Measurements from ENCODE around the gene PPAT.

PPAT gene

DNA sequence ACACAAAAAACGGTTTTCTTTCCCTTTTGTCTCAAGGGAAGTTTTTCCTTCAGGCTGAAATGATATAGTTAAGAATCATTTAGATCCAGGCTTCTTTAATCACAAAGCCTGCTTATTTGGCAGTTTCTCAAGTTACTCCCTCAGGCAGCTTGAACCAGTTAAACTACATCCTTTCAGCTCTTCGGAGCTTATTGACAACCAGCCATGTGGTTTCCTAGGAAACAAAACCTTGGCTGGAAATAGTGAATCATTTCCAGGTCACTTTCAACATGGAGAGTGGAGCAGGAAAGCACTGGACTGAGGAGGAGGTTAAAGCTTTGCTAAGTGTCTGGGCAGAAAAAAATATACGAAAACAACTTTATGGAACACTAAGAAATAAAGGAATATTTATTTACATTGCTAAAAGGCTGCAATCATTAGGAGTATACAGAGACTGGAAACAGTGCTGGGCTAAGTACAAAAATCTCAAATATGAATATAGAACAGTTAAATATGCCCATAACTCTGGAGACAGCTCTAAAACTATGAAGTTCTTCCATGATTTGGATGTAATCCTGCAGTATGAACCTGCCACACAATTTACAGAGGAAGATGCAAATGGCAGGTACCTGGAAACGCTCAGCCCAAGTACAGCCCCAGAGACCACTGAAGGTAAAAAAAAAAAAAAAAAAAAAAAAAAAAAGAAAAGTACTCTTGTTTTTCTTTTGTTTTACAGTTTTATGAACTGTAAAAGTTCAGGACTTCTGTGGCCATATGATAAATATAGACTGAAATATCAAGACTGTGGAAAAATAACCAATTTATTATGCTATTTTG lies 25.0 kb downstream of the PPAT start:
- Histone ChIP-seq H3K79me2 (ENCODE audit: insufficient read depth, low read length) (peaks cover 63% of the 10 kb centered on the region), H3K4me1 (ENCODE audit: insufficient read depth, low read length, poor library complexity, severe bottlenecking) (peaks cover 10% of the 10 kb centered on the region), H3K9me3 (ENCODE audit: insufficient read depth, low read depth, low read length) (no peaks in the 10 kb centered on the region), H2AFZ (ENCODE audit: low read length) (no peak overlapping the region), H3K4me3 (ENCODE audit: low read length, poor library complexity, severe bottlenecking) (no peak overlapping the region), H3K36me3 (ENCODE audit: insufficient read depth, low read length) (peaks cover 24% of the 10 kb centered on the region), H3K27me3 (ENCODE audit: insufficient read depth, low read length, poor library complexity, severe bottlenecking) (no peaks in the 10 kb centered on the region), H3K9ac (ENCODE audit: low read depth, low read length, poor library complexity, severe bottlenecking) (no peak overlapping the region), H4K20me1 (ENCODE audit: insufficient read depth, low read length, poor library complexity, severe bottlenecking) (peaks cover 24% of the 10 kb centered on the region), H3K4me2 (ENCODE audit: low read depth, low read length, poor library complexity, severe bottlenecking) (no peak overlapping the region), H3K9me2 (replicated peaks; ENCODE audit: low read depth, low read length) (no peaks in the 10 kb centered on the region), H3F3A (ENCODE audit: low read depth) (no peaks in the 10 kb centered on the region)
- TF ChIP-seq EZH2phosphoT487 (IDR thresholded peaks at IDR 0.05; ENCODE audit: borderline replicate concordance) (no peak), CTCF (conservative IDR thresholded peaks at IDR 0.05; ENCODE audit: low read length) (no peak)

DNA sequence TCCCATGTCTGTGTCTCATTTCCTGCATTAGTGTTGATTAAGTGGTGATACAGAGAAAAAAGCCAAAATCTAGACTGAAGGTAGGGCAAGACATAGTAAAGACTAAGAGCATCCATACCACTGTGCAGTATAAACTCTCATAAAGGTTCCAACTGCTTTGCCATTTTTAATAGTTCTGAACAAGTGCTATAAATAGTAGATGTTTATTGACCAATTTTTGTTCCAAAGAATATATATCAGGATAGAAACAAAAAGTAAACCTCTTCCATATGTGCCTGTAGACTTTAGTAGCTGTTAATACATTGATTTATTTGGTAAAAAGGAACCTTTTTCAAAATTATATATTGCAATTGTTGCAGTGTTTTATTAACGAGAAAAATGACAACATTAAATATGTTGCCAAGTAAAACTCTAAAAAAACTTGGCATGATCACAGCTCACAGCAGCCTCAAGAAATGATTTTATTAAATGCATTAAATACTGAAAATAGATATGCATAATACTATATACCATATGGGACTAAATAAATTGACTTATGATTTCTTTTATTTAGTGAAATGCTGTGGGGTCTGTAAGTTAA lies 25.8 kb downstream of the PPAT start:
- no peaks in the 10 kb centered on the region for H3F3A ChIP-seq (ENCODE audit: low read depth)
- H3K79me2 ChIP-seq (ENCODE audit: insufficient read depth, low read length): peaks cover 55% of the 10 kb centered on the region
- H3K4me1 ChIP-seq (ENCODE audit: insufficient read depth, low read length, poor library complexity, severe bottlenecking): peaks cover 10% of the 10 kb centered on the region
- H3K4me2 ChIP-seq (ENCODE audit: low read depth, low read length, poor library complexity, severe bottlenecking): no peak overlapping the region
- no peak overlapping the region for H3K9ac ChIP-seq (ENCODE audit: low read depth, low read length, poor library complexity, severe bottlenecking)
- no peaks in the 10 kb centered on the region for H3K9me2 ChIP-seq (replicated peaks; ENCODE audit: low read depth, low read length)
- no peaks in the 10 kb centered on the region for H3K9me3 ChIP-seq (ENCODE audit: insufficient read depth, low read depth, low read length)
- H4K20me1 ChIP-seq (ENCODE audit: insufficient read depth, low read length, poor library complexity, severe bottlenecking): peaks cover 16% of the 10 kb centered on the region
- peaks cover 32% of the 10 kb centered on the region for H3K36me3 ChIP-seq (ENCODE audit: insufficient read depth, low read length)
- TF ChIP-seq EZH2phosphoT487 (IDR thresholded peaks at IDR 0.05; ENCODE audit: borderline replicate concordance): no peak
- no peak for TF ChIP-seq CTCF (conservative IDR thresholded peaks at IDR 0.05; ENCODE audit: low read length)
- no peak overlapping the region for H3K4me3 ChIP-seq (ENCODE audit: low read length, poor library complexity, severe bottlenecking)
- no peak overlapping the region for H2AFZ ChIP-seq (ENCODE audit: low read length)
- no peaks in the 10 kb centered on the region for H3K27me3 ChIP-seq (ENCODE audit: insufficient read depth, low read length, poor library complexity, severe bottlenecking)

- Histone ChIP-seq H3K4me1 (ENCODE audit: insufficient read depth, low read length, poor library complexity, severe bottlenecking) (peaks cover 10% of the 10 kb centered on the region), H3K36me3 (ENCODE audit: insufficient read depth, low read length) (peaks cover 38% of the 10 kb centered on the region), H3F3A (ENCODE audit: low read depth) (no peaks in the 10 kb centered on the region), H3K27me3 (ENCODE audit: insufficient read depth, low read length, poor library complexity, severe bottlenecking) (no peaks in the 10 kb centered on the region), H3K9me3 (ENCODE audit: insufficient read depth, low read depth, low read length) (no peaks in the 10 kb centered on the region), H3K4me3 (ENCODE audit: low read length, poor library complexity, severe bottlenecking) (no peak overlapping the region), H2AFZ (ENCODE audit: low read length) (no peak overlapping the region), H4K20me1 (ENCODE audit: insufficient read depth, low read length, poor library complexity, severe bottlenecking) (peaks cover 13% of the 10 kb centered on the region), H3K79me2 (ENCODE audit: insufficient read depth, low read length) (peaks cover 49% of the 10 kb centered on the region; the same call in 1 of the 2 replicates), H3K4me2 (ENCODE audit: low read depth, low read length, poor library complexity, severe bottlenecking) (no peak overlapping the region), H3K9ac (ENCODE audit: low read depth, low read length, poor library complexity, severe bottlenecking) (no peak overlapping the region), H3K9me2 (replicated peaks; ENCODE audit: low read depth, low read length) (no peaks in the 10 kb centered on the region)
- TF ChIP-seq CTCF (conservative IDR thresholded peaks at IDR 0.05; ENCODE audit: low read length) (no peak), EZH2phosphoT487 (IDR thresholded peaks at IDR 0.05; ENCODE audit: borderline replicate concordance) (no peak)
Observed at GRCh38 chr4:56408978-56409377, 26.4 kb downstream of the PPAT start.
